HAP-1 (cell line): Measurements from ENCODE around the gene CHKB.

Source experiments
- DNase-seq, 2 experiments: peaks; one replicate each; pipeline ENCODE4 v3.0.0-alpha.2; 2016 to 2020; ENCODE audit warnings: low spot score in 2 of 2
- H3K27me3 ChIP-seq: fragments of 250-450 bp; sonication (Bioruptor Pico); 2 replicates; pipeline ENCODE4 v1.5.1; 2020; ENCODE audit warnings: low read depth, mild to moderate bottlenecking, moderate library complexity
- H3K36me3 ChIP-seq: fragments of 250-450 bp; sonication (Bioruptor Pico); replicated peaks from 2 replicates; pipeline ENCODE4 v1.5.1; 2020; ENCODE audit warnings: mild to moderate bottlenecking
- H3K4me1 ChIP-seq: fragments of 250-450 bp; sonication (Bioruptor Pico); 2 replicates; pipeline ENCODE4 v1.5.1; 2020; ENCODE audit warnings: mild to moderate bottlenecking
- H3K4me3 ChIP-seq: fragments of 250-450 bp; sonication (Bioruptor Pico); 2 replicates; pipeline ENCODE4 v1.5.1; 2020; ENCODE audit warnings: mild to moderate bottlenecking, moderate library complexity
- H3K9me3 ChIP-seq: fragments of 250-450 bp; sonication (Bioruptor Pico); 2 replicates; pipeline ENCODE4 v1.5.1; 2020; ENCODE audit warnings: mild to moderate bottlenecking, moderate library complexity
- in situ Hi-C: fragments of 300-500 bp; cut with MboI; formaldehyde crosslinking; loops from 3 replicates; pipeline ENCODE4 v1.14.3; 2020; ENCODE audit warnings: low sequenced_read_pairs, inconsistent platforms, mixed read lengths

The CHKB gene, protein sequence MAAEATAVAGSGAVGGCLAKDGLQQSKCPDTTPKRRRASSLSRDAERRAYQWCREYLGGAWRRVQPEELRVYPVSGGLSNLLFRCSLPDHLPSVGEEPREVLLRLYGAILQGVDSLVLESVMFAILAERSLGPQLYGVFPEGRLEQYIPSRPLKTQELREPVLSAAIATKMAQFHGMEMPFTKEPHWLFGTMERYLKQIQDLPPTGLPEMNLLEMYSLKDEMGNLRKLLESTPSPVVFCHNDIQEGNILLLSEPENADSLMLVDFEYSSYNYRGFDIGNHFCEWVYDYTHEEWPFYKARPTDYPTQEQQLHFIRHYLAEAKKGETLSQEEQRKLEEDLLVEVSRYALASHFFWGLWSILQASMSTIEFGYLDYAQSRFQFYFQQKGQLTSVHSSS

GRCh38 chr22:50582493-50583293, at the start of gene CHKB:
Gene CHKB, minus strand, starts transcription at chr22:50582849. Its CDS starts 68 bp downstream, at chr22:50582781.
- peak within 1 kb of the TSS; percentile 91 for H3K4me3 ChIP-seq
- peaks cover 12% of the 10 kb centered on the region for H3K4me1 ChIP-seq
- no peaks in the 10 kb centered on the region for H3K27me3 ChIP-seq
- no peaks in the 10 kb centered on the region for H3K9me3 ChIP-seq
- peak; percentile 98 to 99 for DNase-seq
- in situ Hi-C loops = no loop called here
- H3K36me3 ChIP-seq = peaks cover 30% of the 10 kb centered on the region

GRCh38 chr22:50630376-50630775, 47.7 kb upstream of the CHKB start:
- H3K27me3 ChIP-seq = no peaks in the 10 kb centered on the region
- no peak for DNase-seq
- in situ Hi-C loops = no loop called here
- no peaks in the 10 kb centered on the region for H3K9me3 ChIP-seq
- no peaks in the 10 kb centered on the region for H3K36me3 ChIP-seq
- H3K4me1 ChIP-seq = peaks cover 7% of the 10 kb centered on the region
- H3K4me3 ChIP-seq = no peak overlapping the region

GRCh38 chr22:50628543-50629134, 46.0 kb upstream of the CHKB start:
- Histone ChIP-seq H3K27me3 (no peaks in the 10 kb centered on the region), H3K9me3 (no peaks in the 10 kb centered on the region), H3K4me3 (peak overlapping the region; percentile 84), H3K36me3 (no peaks in the 10 kb centered on the region), H3K4me1 (peaks cover 7% of the 10 kb centered on the region)
- in situ Hi-C loops = no loop called here
- no peak for DNase-seq

GRCh38 chr22:50627642-50628542, 45.2 kb upstream of the CHKB start, which contains the start of gene ARSA:
Gene ARSA, minus strand, starts transcription at chr22:50628152. Its CDS starts 373 bp downstream, at chr22:50627779.
- H3K4me1 ChIP-seq = peaks cover 7% of the 10 kb centered on the region
- peak; percentile 56 to 86 for DNase-seq
- peak within 1 kb of the TSS; percentile 84 for H3K4me3 ChIP-seq
- no peaks in the 10 kb centered on the region for H3K27me3 ChIP-seq
- in situ Hi-C loops = no loop called here
- H3K9me3 ChIP-seq = no peaks in the 10 kb centered on the region
- no peaks in the 10 kb centered on the region for H3K36me3 ChIP-seq

- in situ Hi-C loops = no loop called here
- Histone ChIP-seq H3K4me1 (peaks cover 7% of the 10 kb centered on the region), H3K9me3 (no peaks in the 10 kb centered on the region), H3K27me3 (no peaks in the 10 kb centered on the region), H3K36me3 (no peaks in the 10 kb centered on the region), H3K4me3 (peak overlapping the region; percentile 84)
- DNase-seq = peak in 1 of 2 experiments; percentile 54
Measured at GRCh38 chr22:50626850-50627641, 44.4 kb upstream of the CHKB start.

GRCh38 chr22:50626314-50626849, 43.7 kb upstream of the CHKB start:
- in situ Hi-C loops = no loop called here
- no peak for DNase-seq
- Histone ChIP-seq H3K4me1 (peaks cover 7% of the 10 kb centered on the region), H3K4me3 (no peak overlapping the region), H3K9me3 (no peaks in the 10 kb centered on the region), H3K27me3 (no peaks in the 10 kb centered on the region), H3K36me3 (no peaks in the 10 kb centered on the region)

DNA sequence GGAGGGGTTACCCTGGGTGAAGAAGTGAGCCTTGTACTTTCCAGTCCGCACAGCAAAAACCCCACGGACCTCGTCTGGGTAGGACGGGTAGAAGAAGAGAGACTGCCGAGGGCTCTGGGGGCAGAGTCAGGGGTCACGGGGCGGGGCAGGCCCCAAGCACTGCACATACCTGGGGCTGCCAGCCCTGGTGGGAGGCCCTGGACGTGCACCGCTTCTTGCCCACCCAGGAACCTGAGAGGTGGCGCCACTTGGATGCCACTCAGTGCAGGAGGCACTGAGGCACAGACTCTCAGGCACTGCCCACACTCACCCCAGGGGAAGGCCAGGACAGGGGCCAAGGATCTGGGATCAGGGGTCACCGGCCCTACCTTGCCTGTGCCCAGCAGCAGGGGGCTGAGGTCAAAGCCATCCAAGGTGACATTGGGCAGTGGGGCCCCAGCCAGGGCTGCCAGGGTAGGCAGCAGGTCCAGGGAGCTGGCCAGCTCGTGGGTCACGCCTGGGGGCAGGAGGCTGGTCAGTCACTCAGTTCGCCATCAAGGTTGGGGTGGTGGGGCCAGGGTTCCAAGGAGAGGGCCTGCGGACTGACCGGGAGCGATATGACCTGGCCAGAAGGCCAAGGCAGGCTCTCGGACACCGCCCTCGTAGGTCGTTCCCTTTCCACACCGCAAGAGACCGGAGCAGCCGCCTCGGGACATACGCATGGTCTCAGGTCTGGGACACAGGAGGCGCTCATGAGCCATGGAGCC, 43.1 kb upstream of the CHKB start:
- Histone ChIP-seq H3K4me1 (peaks cover 14% of the 10 kb centered on the region), H3K4me3 (no peak overlapping the region), H3K27me3 (no peaks in the 10 kb centered on the region), H3K36me3 (no peaks in the 10 kb centered on the region), H3K9me3 (no peaks in the 10 kb centered on the region)
- in situ Hi-C loops = no loop called here
- no peak for DNase-seq

GRCh38 chr22:50625131-50625567, 42.5 kb upstream of the CHKB start:
- no peaks in the 10 kb centered on the region for H3K36me3 ChIP-seq
- peaks cover 17% of the 10 kb centered on the region for H3K4me1 ChIP-seq
- no peaks in the 10 kb centered on the region for H3K9me3 ChIP-seq
- no peak overlapping the region for H3K4me3 ChIP-seq
- no peak for DNase-seq
- in situ Hi-C loops = no loop called here
- H3K27me3 ChIP-seq = no peaks in the 10 kb centered on the region

- Histone ChIP-seq H3K9me3 (no peaks in the 10 kb centered on the region), H3K27me3 (no peaks in the 10 kb centered on the region), H3K36me3 (no peaks in the 10 kb centered on the region), H3K4me1 (peaks cover 22% of the 10 kb centered on the region), H3K4me3 (no peak overlapping the region)
- in situ Hi-C loops = no loop called here
- no peak for DNase-seq
Measured at GRCh38 chr22:50624347-50625130, 41.9 kb upstream of the CHKB start.

DNA sequence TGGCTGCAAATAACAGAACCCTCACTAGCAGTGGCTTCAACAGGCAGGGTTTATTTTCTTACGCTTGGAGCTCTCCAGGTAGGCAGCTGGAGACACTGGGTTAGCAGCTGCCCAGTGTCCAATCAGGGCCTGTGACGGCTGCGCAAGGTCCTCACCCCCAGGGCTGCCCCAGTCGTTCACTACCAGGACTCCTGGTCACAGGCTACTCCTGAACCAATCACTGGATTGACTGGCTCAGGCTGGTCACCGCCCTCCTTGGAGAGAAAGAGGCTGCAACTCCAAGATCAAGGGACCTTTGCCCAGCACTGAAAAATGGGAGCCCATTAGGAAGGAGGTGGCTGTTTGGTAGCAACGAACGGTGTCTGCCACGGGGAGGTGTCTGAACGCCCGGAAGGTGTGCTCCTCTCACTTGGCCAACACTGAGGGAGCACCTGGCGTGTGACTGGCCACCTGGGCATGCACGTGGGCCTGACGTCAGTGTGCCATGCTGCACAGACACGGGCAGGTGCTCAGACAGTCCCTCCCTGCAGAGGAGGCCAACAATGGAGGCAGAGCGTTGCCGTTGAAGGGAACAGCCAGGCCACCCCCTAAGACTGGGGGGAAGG, 40.2 kb upstream of the CHKB start:
- peaks cover 15% of the 10 kb centered on the region for H3K4me1 ChIP-seq
- in situ Hi-C loops = no loop called here
- no peaks in the 10 kb centered on the region for H3K27me3 ChIP-seq
- DNase-seq = no peak
- no peak overlapping the region for H3K4me3 ChIP-seq
- H3K9me3 ChIP-seq = no peaks in the 10 kb centered on the region
- H3K36me3 ChIP-seq = no peaks in the 10 kb centered on the region
